ENCODE data around the gene KLK2.

The KLK2 gene

GRCh38 chr19:50844296-50844935 is 28.8 kb upstream of the KLK2 start:
- DNase-seq (ENCODE audit: low read depth in 2 of 3, low spot score in 1 of 3) = no peak

- no peak for DNase-seq (ENCODE audit: low read depth in 2 of 3, low spot score in 1 of 3)
Observed at GRCh38 chr19:50850738-50851137, 22.5 kb upstream of the KLK2 start.

GRCh38 chr19:50851620-50852019 is 21.6 kb upstream of the KLK2 start:
- no peak for DNase-seq (ENCODE audit: low read depth in 2 of 3, low spot score in 1 of 3)

GRCh38 chr19:50854636-50855410 is 18.4 kb upstream of the KLK2 start, which contains the start of gene KLK3:
KLK3 (plus strand) TSS chr19:50854915; CDS start chr19:50854956, 41 bp downstream.
- no peak for DNase-seq (ENCODE audit: low read depth in 2 of 3, low spot score in 1 of 3)

- DNase-seq (ENCODE audit: low read depth in 2 of 3, low spot score in 1 of 3) = no peak
Observed at GRCh38 chr19:50857366-50857765, 15.9 kb upstream of the KLK2 start.

- no peak for DNase-seq (ENCODE audit: low read depth in 2 of 3, low spot score in 1 of 3)
Observed at GRCh38 chr19:50858886-50859285, 14.4 kb upstream of the KLK2 start.

- no peak for DNase-seq (ENCODE audit: low read depth in 2 of 3, low spot score in 1 of 3)
Observed at GRCh38 chr19:50859849-50860248, 13.4 kb upstream of the KLK2 start.

- DNase-seq (ENCODE audit: low read depth in 2 of 3, low spot score in 1 of 3) = no peak
Observed at GRCh38 chr19:50861010-50861409, 12.2 kb upstream of the KLK2 start.

GRCh38 chr19:50861496-50862286 is 11.5 kb upstream of the KLK2 start:
- DNase-seq (ENCODE audit: low read depth in 2 of 3, low spot score in 1 of 3) = no peak

GRCh38 chr19:50869479-50869878 is 3.8 kb upstream of the KLK2 start:
- no peak for DNase-seq (ENCODE audit: low read depth in 2 of 3, low spot score in 1 of 3)

GRCh38 chr19:50870417-50871089 is 2.7 kb upstream of the KLK2 start:
- peak; percentile 9 to 21 (median 17) for DNase-seq (ENCODE audit: low read depth in 2 of 3, low spot score in 1 of 3)

GRCh38 chr19:50874211-50874610 is 972 bp downstream of the KLK2 start:
- no peak for DNase-seq (ENCODE audit: low read depth in 2 of 3, low spot score in 1 of 3)

GRCh38 chr19:50875795-50876422 is 2.7 kb downstream of the KLK2 start:
- DNase-seq (ENCODE audit: low read depth in 2 of 3, low spot score in 1 of 3) = no peak

- DNase-seq (ENCODE audit: low read depth in 2 of 3, low spot score in 1 of 3) = no peak
Observed at GRCh38 chr19:50876456-50876855, 3.2 kb downstream of the KLK2 start.

- no peak for DNase-seq (ENCODE audit: low read depth in 2 of 3, low spot score in 1 of 3)
Observed at GRCh38 chr19:50877338-50877737, 4.1 kb downstream of the KLK2 start.

GRCh38 chr19:50878851-50879250 is 5.6 kb downstream of the KLK2 start:
- no peak for DNase-seq (ENCODE audit: low read depth in 2 of 3, low spot score in 1 of 3)

- no peak for DNase-seq (ENCODE audit: low read depth in 2 of 3, low spot score in 1 of 3)
Observed at GRCh38 chr19:50880241-50880640, 7.0 kb downstream of the KLK2 start.

GRCh38 chr19:50882188-50882587 is 8.9 kb downstream of the KLK2 start:
- no peak for DNase-seq (ENCODE audit: low read depth in 2 of 3, low spot score in 1 of 3)

GRCh38 chr19:50889638-50890037 is 16.4 kb downstream of the KLK2 start:
- DNase-seq (ENCODE audit: low read depth in 2 of 3, low spot score in 1 of 3) = no peak

- no peak for DNase-seq (ENCODE audit: low read depth in 2 of 3, low spot score in 1 of 3)
Observed at GRCh38 chr19:50890422-50891252, 17.4 kb downstream of the KLK2 start.

All from stimulated activated CD4-positive, alpha-beta T cell treated with anti-CD3 and anti-CD28 coated beads, Interleukin-12 subunit alpha, Interleukin-12 subunit beta, amount 100 ng/mL, for 48 hours (primary cell).